ENCODE data around the gene ZNF683. TPM values are rescaled to one million over a fixed set of nuclear protein-coding genes. Genes with fewer than 3 reads are reported as not detected.
A peak's percentile ranks its signal among the peaks of the same experiment; 100 is the strongest.
"Not testable (repeated sequence)": the region's sequence is repeated elsewhere in the genome, so short reads cannot be mapped to it uniquely, and the experiment has no call there.

The ZNF683 gene
- total RNA-seq, 1 donor from 2014 or later = not detected

DNA sequence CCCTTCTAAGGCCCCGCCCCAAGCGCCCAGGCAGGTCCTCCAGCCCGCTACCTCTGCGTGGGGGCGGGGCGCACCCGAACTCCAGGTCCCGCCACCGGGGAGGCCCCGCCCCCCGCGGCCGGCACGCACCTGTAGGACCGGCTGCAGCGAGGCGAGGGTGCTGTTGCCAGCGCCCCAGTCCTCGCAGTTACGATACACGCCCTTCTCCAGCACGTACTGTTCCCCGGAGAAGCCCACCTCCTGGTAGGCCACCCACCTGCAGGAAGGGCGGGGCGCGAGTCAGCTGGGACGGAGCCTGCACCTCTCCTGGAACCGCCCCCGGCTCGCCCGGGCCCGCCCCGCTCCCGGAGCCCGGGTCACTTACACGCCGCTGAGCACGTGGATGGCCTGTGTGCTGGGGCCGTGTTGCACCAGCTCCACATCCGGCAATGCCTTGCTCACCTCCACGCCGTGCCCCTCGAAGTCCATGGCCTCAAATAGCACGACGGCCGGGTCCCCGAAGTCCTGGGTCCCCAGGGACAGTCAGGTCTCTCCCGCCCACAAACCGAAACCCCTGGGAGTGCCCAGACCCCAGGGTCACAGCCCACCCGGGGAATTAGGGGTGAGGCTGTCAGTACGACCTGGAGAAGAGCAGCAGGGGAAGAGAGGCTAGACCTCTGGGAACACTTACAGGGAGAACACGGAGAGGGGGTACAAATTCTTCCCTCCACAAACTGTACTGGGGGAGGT is 35.9 kb downstream of the ZNF683 start:
- Histone ChIP-seq H3K36me3 (no peaks in the 10 kb centered on the region), H3K27ac (no peak overlapping the region), H3K4me3 (peak overlapping the region; percentile 26 to 61), H3K9me3 (no peaks in the 10 kb centered on the region), H3K4me1 (peaks cover 3 to 9% of the 10 kb centered on the region in 2 donors), H3K27me3 (peaks cover 8% of the 10 kb centered on the region)
- intact Hi-C loops (cut with DNase I) = no loop called here
- TF ChIP-seq CTCF (IDR thresholded peaks at IDR 0.05) = no peak
- peak in 1 of 2 donors; percentile 77 for DNase-seq (ENCODE audit: low spot score in 2 of 2)

DNA sequence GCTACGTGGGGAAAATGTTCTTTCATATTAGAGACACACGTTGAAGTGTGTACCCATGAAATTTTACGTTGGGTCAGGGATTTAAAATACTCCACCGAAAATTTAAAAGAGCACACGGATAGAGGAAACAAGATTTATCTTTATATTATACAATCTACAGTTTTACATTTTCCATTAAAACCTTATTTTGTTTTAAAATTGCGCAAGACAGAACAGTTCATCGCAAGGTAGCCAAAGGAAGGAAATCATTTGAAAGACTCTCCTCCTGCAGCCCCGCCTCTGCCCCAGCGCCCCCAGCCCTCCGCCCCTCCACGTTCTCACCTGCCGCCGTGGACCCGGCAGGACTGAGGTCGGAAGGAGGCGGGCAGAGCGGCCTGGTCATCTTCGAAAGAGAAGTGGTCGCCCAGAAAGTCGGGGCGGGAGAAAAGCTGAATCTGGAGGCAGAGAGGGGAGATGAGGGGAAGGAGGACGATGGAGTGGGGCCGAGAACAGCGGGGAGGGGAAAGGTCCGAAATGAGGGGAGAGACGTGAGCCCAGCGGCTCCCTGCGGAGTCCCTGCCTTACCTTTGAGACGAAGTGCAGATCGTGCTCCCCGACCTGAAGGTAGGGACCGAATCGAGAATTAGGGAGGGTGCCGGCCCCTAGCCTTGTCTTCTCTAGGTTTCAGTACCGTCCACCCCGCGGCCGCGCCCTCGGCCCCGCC is 36.6 kb downstream of the ZNF683 start:
- no peaks in the 10 kb centered on the region for H3K9me3 ChIP-seq
- DNase-seq (ENCODE audit: low spot score in 2 of 2) = no peak
- intact Hi-C loops (cut with DNase I) = no loop called here
- no peak overlapping the region for H3K27ac ChIP-seq
- no peaks in the 10 kb centered on the region for H3K36me3 ChIP-seq
- H3K27me3 ChIP-seq = peaks cover 8% of the 10 kb centered on the region
- TF ChIP-seq CTCF (IDR thresholded peaks at IDR 0.05) = no peak
- H3K4me1 ChIP-seq = peaks cover 3 to 9% of the 10 kb centered on the region in 2 donors
- H3K4me3 ChIP-seq = peak overlapping the region; percentile 26 to 61

DNA sequence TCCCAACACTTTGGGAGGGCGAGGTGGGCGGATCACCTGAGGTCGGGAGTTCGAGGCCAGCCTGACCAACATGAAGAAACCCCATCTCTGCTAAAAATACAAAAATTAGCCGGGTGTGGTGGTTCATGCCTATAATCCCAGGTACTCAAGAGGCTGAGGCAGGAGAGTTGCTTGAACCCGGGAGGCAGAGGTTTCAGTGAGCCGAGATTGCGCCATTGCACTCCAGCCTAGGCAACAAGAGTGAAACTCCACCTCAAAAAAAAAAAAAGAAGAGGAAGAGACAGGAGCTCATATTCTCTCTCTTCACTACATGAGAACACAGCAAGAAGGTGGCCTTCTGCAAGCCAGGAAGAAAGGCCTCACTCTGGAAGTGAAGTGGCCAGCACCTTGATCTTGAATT is 39.2 kb downstream of the ZNF683 start:
- H3K9me3 ChIP-seq; intact Hi-C loops (cut with DNase I); DNase-seq (ENCODE audit: low spot score in 2 of 2); H3K36me3 ChIP-seq; H3K4me3 ChIP-seq; H3K4me1 ChIP-seq; H3K27me3 ChIP-seq; H3K27ac ChIP-seq: not testable (repeated sequence)

DNA sequence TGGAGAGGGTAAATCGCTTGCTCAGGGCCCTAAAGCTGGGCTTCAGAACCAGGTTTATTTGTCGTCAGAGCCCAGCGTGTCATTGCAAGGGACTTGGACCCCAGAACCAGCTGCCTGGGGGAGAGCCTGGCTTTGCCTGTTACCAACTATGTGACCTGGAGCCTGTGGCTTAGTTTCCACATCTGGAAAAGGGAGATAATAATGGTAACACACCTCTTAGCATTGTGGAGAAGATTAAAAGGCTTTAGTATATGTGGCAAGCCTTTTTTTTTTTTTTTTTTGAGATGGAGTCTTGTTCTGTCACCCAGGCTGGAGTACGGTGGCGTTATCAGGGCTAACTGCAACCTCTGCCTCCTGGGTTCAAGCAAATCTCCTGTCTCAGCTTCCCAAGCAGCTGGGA is 42.3 kb downstream of the ZNF683 start:
- H3K27ac ChIP-seq = no peak overlapping the region
- H3K4me1 ChIP-seq = no peaks in the 10 kb centered on the region
- no peaks in the 10 kb centered on the region for H3K36me3 ChIP-seq
- no peak for DNase-seq (ENCODE audit: low spot score in 2 of 2)
- no peak overlapping the region for H3K4me3 ChIP-seq
- intact Hi-C loops (cut with DNase I) = no loop called here
- no peak for TF ChIP-seq CTCF (IDR thresholded peaks at IDR 0.05)
- H3K27me3 ChIP-seq = peaks cover 8% of the 10 kb centered on the region
- H3K9me3 ChIP-seq = no peaks in the 10 kb centered on the region

- H3K36me3 ChIP-seq; H3K4me3 ChIP-seq; H3K4me1 ChIP-seq; DNase-seq (ENCODE audit: low spot score in 2 of 2); intact Hi-C loops (cut with DNase I); H3K9me3 ChIP-seq; H3K27ac ChIP-seq; H3K27me3 ChIP-seq: not testable (repeated sequence)
Measured at GRCh38 chr1:26329380-26329779, 43.2 kb downstream of the ZNF683 start.

GRCh38 chr1:26328597-26328996 is 44.0 kb downstream of the ZNF683 start:
- no peak for TF ChIP-seq CTCF (IDR thresholded peaks at IDR 0.05)
- Histone ChIP-seq H3K27me3 (peaks cover 1% of the 10 kb centered on the region), H3K9me3 (no peaks in the 10 kb centered on the region), H3K4me1 (no peaks in the 10 kb centered on the region), H3K36me3 (no peaks in the 10 kb centered on the region), H3K4me3 (no peak overlapping the region), H3K27ac (no peak overlapping the region)
- intact Hi-C loops (cut with DNase I) = no loop called here
- no peak for DNase-seq (ENCODE audit: low spot score in 2 of 2)

Measured in ascending aorta (tissue), 2 donors.